D721Med (cell line): ENCODE data around the gene TFDP2.
A peak's percentile ranks its signal among the peaks of the same experiment; 100 is the strongest.

Experiments
- DNase-seq: peaks from one replicate; pipeline ENCODE4 v3.0.0; 2011; ENCODE audit warnings: low spot score; ENCODE audit not compliant: insufficient read length
- FAIRE-seq: peaks from 2 replicates; lab custom pipeline; 2011; peaks lifted over from hg19 to GRCh38; lab: Jason Lieb, UNC
- TF ChIP-seq, protein P1 (sequence below): IDR thresholded peaks from 2 replicates; pipeline ENCODE4 v1.5.1; 2012; ENCODE audit warnings: mild to moderate bottlenecking, control low read depth; ENCODE audit not compliant: insufficient read depth; ENCODE audit errors: missing control alignments

The TFDP2 gene

DNA sequence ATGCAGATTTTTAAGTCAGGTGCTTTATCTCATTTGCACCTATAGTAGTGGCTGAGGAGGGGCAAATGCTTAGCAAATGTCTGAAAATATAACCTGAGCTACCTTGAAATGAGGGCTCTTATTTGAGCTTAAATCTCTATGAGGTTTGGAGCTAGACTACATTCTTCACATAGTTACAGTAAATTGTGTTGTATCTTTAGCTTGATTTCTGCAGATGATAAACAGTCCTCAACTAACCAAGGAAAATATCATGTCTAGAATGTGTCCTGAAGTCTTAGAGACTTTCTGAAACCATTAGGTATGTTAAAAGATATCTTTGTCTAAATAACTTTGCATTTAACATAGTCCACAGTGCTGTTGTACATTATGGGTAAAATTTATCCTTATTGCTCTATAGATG, 145.3 kb downstream of the TFDP2 start:
- FAIRE-seq: no peak
- TF ChIP-seq, protein P1, sequence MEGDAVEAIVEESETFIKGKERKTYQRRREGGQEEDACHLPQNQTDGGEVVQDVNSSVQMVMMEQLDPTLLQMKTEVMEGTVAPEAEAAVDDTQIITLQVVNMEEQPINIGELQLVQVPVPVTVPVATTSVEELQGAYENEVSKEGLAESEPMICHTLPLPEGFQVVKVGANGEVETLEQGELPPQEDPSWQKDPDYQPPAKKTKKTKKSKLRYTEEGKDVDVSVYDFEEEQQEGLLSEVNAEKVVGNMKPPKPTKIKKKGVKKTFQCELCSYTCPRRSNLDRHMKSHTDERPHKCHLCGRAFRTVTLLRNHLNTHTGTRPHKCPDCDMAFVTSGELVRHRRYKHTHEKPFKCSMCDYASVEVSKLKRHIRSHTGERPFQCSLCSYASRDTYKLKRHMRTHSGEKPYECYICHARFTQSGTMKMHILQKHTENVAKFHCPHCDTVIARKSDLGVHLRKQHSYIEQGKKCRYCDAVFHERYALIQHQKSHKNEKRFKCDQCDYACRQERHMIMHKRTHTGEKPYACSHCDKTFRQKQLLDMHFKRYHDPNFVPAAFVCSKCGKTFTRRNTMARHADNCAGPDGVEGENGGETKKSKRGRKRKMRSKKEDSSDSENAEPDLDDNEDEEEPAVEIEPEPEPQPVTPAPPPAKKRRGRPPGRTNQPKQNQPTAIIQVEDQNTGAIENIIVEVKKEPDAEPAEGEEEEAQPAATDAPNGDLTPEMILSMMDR: no peak
- no peak for DNase-seq

DNA sequence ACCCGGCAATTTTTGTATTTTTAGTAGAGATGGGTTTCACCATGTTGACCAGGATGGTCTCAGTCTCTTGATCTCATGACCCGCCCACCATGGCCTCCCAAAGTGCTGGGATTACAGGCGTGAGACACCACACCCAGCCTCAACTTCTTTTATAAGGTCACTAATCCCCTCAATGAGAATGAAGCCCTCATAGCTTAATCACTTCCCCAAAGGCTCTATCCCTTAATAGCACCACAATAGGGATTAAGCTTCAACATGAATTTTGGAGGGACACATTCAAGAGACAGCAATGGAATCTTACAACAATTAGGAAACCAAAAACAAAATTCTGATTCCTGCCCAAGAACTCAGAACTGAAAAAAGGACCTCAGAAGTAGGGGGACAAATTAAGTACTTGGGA, 146.1 kb downstream of the TFDP2 start:
- TF ChIP-seq, protein P1: no peak
- FAIRE-seq (no peak), DNase-seq (no peak)

DNA sequence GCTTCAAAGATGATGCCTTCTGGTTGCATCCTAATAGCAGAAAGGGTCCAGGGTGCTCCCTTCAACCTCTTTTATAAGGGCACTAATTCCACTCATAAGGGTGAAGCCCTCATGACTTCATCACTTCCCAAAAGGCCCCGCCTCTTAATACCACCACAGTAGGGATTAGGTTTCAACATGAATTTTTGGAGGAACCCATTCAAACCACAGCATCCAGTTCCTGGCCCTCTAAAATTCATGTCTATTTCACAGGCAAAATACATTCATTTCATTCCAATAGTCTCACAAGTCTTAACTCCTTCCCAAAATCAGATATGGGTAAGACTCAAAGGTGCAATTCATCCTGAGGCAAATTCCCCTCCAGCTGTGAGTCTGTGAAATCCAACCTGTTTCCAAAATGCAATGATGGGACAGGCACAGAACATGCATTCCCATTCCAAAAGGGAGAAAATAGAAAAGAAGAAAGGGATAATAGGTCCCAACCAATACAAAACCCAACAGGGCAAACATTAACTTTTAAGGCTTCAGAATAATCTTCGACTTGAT, 148.9 kb downstream of the TFDP2 start:
- TF ChIP-seq, protein P1: no peak
- FAIRE-seq (no peak), DNase-seq (no peak)

DNA sequence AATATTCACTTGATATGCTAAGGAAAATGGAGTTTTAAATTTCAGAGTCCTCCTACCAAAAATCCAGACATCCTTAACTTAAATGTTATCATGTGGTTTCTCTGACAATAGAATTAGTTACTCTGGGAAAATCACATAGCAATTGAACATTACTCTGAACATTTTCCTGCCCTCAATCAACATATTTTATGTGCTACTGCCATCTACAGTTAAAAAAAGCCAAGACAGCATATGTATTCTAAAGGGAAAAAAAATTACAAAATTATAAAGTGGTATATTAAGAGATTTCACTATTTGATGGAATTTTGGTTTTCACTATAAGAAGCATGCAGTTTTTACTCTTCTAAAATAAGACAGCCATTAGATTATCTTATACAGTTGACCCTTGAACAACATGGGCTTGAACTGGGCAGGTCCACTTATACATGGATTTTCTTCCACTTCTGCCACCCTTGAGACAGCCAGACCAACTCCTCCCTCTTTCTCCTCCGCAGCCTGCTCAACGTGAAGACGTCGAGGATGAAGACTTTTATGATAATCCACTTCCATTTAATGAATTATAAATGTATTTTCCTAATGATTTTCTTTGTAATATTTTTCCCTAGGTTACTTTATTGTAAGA, 150.6 kb downstream of the TFDP2 start:
- no peak for DNase-seq
- no peak for FAIRE-seq

DNA sequence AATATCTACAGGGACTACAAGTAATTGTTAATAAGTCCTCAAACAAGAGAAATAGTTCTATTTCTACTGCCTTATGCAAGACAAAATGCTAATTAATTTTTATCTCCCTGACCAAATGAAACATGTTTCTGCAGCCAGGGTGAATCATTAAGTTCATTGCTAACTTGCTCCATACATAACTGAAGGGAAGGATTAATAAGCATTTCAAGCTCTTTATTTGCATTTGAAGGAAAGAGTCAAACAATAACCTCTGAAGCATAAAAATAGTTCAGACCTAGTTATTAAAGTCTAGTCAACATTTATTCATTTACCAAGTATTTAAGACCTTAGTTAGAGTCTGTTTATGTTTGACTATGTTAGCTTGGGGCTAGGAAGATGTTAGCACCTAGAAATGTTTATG, 152.9 kb downstream of the TFDP2 start:
- no peak for DNase-seq
- no peak for FAIRE-seq
- TF ChIP-seq, protein P1: no peak

More for the DNA sequence above, 150.6 kb downstream of the TFDP2 start:
- TF ChIP-seq, protein P1: peak; percentile 40

DNA sequence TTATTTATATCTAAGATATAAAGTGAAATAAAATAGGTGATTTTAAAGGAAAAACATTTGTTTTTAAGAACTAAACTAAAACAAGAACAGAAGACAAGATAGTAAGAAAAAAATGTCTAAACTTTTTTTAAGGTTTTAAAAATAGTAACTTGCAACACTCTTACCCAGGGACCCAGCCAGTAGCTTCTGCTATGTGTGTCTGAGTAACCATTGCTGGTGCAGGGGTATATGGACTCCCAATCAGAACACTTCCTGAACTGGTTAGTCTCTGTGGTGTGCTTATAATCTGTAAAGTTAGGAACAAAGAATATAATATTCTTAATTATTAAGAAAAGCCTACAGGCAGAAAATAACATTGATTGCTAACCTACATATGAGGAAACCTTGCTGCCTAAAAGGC, 154.5 kb downstream of the TFDP2 start:
- TF ChIP-seq, protein P1: no peak
- no peak for FAIRE-seq
- no peak for DNase-seq

DNA sequence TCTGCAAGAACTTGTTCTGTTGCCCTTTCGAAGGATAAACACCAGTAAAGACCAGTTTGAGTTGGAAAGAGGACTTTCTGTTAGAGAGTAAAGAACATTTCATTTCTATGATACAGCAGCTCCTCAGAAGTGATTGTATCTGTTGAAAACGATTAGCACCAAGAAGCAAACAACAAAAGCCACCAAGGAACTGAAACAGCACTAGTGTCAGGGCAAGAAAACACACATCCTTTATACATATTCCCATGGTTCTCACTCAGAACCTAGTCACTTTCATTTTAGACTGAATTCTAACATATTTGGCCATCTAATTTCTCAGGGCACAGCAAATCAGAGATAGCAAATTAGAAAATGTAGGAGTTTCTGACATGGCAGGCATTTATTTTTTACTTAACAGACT, 156.8 kb downstream of the TFDP2 start:
- FAIRE-seq (peak; percentile 58), DNase-seq (no peak)
- TF ChIP-seq, protein P1: no peak
